K562 (cell line): ENCODE results near the gene BACH1. TPM values are rescaled to one million over a fixed set of nuclear protein-coding genes. Genes with fewer than 3 reads are reported as not detected.

ENCODE experiments used
- BACH1 ChIP-seq: fragments of 200-800 bp; sonication (Bioruptor generic); IDR thresholded peaks from 2 replicates; pipeline ENCODE4 v1.6.1; 2016; ENCODE audit warnings: missing genetic modification characterization, missing compliant biosample characterization
- HBP1 ChIP-seq: fragments of 450-650 bp; formaldehyde crosslinking; IDR thresholded peaks from 2 replicates; pipeline ENCODE4 v1.4.0; 2022; ENCODE audit warnings: missing genetic modification characterization
- KAT7 ChIP-seq: sonication (generic); formaldehyde crosslinking; IDR thresholded peaks from 2 replicates; pipeline ENCODE4 v1.8.0; 2022; ENCODE audit warnings: missing genetic modification reagents, mild to moderate bottlenecking, borderline replicate concordance
- KDM1A ChIP-seq, 2 experiments: fragments of 450-650 bp; IDR thresholded peaks; 2 replicates each; pipeline ENCODE4 v1.6.1; 2016; ENCODE audit warnings: mild to moderate bottlenecking in 2 of 2
- MBD2 ChIP-seq: sonication (generic); IDR thresholded peaks from 2 replicates; pipeline ENCODE4 v1.6.1; 2016; ENCODE audit warnings: low read depth, borderline replicate concordance
- STAG1 ChIP-seq: sonication (generic); formaldehyde crosslinking; IDR thresholded peaks from 2 replicates; pipeline ENCODE4 v1.5.0; 2020; ENCODE audit warnings: missing genetic modification reagents, borderline replicate concordance
- TEAD1 ChIP-seq, 2 experiments: fragments of 450-650 bp in 1 of 2; sonication (generic) in 1 of 2; formaldehyde crosslinking; IDR thresholded peaks; 2 replicates each; pipeline versions ENCODE4 v1.4.0 to v1.8.0; 2020 to 2022; ENCODE audit warnings: mild to moderate bottlenecking in 2 of 2, missing genetic modification reagents in 1 of 2
- polyA plus RNA-seq, 8 experiments: library from polyadenylated mRNA; depleted of rRNA in 4 of 8; stranded (reverse) in 5 of 8; unstranded in 3 of 8; fragments of >200 nt; fragmentation: Nextera tagmentation in 2 of 8; fragmentation: Illumina TruSeq in 1 of 8; extraction: Ambion mirVana in 2 of 8; extraction: Trizol in 1 of 8; gene quantifications; 2 replicates each; pipeline versions ENCODE4 v1.2.1 to v1.2.3, GENCODE V29; 2011 to 2014; ENCODE audit warnings: inconsistent platforms in 1 of 8, missing spikeins in 1 of 8
- total RNA-seq, 7 experiments: library from RNA; depleted of rRNA in 6 of 7; stranded (reverse); fragments of >200 nt in 6 of 7; fragmentation: Illumina TruSeq in 2 of 7; extraction: Trizol in 2 of 7; gene quantifications; 2 replicates each; pipeline versions ENCODE4 v1.2.1 to v1.2.3, GENCODE V29; 2011 to 2021; ENCODE audit warnings: low replicate concordance in 1 of 7
- TF ChIP-seq, protein P1 (sequence below): IDR thresholded peaks from 2 replicates; pipeline ENCODE4 v1.6.1; 2012; ENCODE audit warnings: low read depth, low read length, improper control_type of control experiment, borderline replicate concordance

Gene BACH1
- total and polyA plus RNA-seq, 9 of the 15 experiments (the other 6 are each of a cell fraction or from before 2014, with no cell fraction given) = 10.6 to 58.5 (median 28.6) TPM

DNA sequence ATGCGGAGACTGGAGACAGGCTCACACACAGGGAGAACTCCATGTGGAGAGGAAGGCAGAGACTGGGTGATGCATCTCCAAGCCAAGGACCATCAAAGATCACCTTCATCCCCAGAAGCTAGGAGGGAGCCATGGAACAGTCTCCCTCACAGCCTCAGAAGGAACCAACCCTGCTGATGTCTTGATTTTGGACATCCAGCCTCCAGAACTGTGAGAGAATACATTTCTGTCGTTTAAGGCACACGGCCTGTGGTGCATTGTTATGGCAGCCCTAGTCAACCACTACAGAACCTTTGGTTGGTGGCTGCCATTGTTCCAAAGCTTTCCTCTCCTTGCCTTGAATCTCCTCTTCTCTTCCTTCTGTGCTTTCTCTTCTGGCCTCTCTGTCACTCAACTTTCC is 64.0 kb downstream of the BACH1 start (continued):
- TF ChIP-seq TEAD1 (CRISPR knock-in tag; IDR thresholded peaks at IDR 0.05) = no peak
- TF ChIP-seq HBP1 (CRISPR knock-in tag) = no peak
- no peak for TF ChIP-seq BACH1 (tag)
- TF ChIP-seq MBD2 = no peak
- no peak for TF ChIP-seq KDM1A (IDR thresholded peaks at IDR 0.05)
- TF ChIP-seq KAT7 (CRISPR knock-in tag) = no peak
- no peak for TF ChIP-seq STAG1 (CRISPR knock-in tag)
- TF ChIP-seq, protein P1, sequence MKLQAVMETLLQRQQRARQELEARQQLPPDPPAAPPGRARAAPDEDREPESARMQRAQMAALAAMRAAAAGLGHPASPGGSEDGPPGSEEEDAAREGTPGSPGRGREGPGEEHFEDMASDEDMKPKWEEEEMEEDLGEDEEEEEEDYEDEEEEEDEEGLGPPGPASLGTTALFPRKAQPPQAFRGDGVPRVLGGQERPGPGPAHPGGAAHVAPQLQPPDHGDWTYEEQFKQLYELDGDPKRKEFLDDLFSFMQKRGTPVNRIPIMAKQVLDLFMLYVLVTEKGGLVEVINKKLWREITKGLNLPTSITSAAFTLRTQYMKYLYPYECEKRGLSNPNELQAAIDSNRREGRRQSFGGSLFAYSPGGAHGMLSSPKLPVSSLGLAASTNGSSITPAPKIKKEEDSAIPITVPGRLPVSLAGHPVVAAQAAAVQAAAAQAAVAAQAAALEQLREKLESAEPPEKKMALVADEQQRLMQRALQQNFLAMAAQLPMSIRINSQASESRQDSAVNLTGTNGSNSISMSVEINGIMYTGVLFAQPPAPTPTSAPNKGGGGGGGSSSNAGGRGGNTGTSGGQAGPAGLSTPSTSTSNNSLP = no peak
